PFSK-1 (cell line): ENCODE results near the gene SPACDR.

Experiments used
- POLR2AphosphoS5 ChIP-seq: IDR thresholded peaks from 2 replicates; pipeline ENCODE4 v1.6.1; 2012; ENCODE audit warnings: low read depth, mild to moderate bottlenecking, control low read depth, low read length, moderate library complexity
- SIN3A ChIP-seq: IDR thresholded peaks from 2 replicates; pipeline ENCODE4 v1.6.1; 2012; ENCODE audit warnings: mild to moderate bottlenecking, low read length, moderate library complexity, borderline replicate concordance; ENCODE audit not compliant: insufficient read depth
- TAF1 ChIP-seq: IDR thresholded peaks from 2 replicates; pipeline ENCODE4 v1.6.1; 2012; ENCODE audit warnings: low read length, control low read depth, borderline replicate concordance; ENCODE audit not compliant: insufficient read depth
- TF ChIP-seq, protein P1 (sequence below), 2 experiments: IDR thresholded peaks; 2 replicates each; pipeline versions ENCODE4 v1.6.1 to v1.8.0; 2011 to 2012; ENCODE audit warnings: low read depth in 2 of 2, low read length in 2 of 2, control low read depth in 1 of 2, inconsistent platforms in 1 of 2, mild to moderate bottlenecking in 1 of 2, moderate library complexity in 1 of 2; ENCODE audit not compliant: insufficient read depth in 1 of 2

- TF ChIP-seq, protein P1, sequence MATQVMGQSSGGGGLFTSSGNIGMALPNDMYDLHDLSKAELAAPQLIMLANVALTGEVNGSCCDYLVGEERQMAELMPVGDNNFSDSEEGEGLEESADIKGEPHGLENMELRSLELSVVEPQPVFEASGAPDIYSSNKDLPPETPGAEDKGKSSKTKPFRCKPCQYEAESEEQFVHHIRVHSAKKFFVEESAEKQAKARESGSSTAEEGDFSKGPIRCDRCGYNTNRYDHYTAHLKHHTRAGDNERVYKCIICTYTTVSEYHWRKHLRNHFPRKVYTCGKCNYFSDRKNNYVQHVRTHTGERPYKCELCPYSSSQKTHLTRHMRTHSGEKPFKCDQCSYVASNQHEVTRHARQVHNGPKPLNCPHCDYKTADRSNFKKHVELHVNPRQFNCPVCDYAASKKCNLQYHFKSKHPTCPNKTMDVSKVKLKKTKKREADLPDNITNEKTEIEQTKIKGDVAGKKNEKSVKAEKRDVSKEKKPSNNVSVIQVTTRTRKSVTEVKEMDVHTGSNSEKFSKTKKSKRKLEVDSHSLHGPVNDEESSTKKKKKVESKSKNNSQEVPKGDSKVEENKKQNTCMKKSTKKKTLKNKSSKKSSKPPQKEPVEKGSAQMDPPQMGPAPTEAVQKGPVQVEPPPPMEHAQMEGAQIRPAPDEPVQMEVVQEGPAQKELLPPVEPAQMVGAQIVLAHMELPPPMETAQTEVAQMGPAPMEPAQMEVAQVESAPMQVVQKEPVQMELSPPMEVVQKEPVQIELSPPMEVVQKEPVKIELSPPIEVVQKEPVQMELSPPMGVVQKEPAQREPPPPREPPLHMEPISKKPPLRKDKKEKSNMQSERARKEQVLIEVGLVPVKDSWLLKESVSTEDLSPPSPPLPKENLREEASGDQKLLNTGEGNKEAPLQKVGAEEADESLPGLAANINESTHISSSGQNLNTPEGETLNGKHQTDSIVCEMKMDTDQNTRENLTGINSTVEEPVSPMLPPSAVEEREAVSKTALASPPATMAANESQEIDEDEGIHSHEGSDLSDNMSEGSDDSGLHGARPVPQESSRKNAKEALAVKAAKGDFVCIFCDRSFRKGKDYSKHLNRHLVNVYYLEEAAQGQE (IDR thresholded peaks at IDR 0.05; ENCODE audit: insufficient read depth in 1 of 2, low read depth in 2 of 2, low read length in 2 of 2), result no peak
- no peak for TF ChIP-seq SIN3A
- no peak for TF ChIP-seq TAF1
- no peak for TF ChIP-seq POLR2AphosphoS5
Observed at GRCh38 chr7:100441641-100442535, 22.2 kb downstream of the SPACDR start.
